ENCODE data around the gene CLEC12A.
"Not testable (repeated sequence)": the region's sequence is repeated elsewhere in the genome, so short reads cannot be mapped to it uniquely, and the experiment has no call there.

DNA sequence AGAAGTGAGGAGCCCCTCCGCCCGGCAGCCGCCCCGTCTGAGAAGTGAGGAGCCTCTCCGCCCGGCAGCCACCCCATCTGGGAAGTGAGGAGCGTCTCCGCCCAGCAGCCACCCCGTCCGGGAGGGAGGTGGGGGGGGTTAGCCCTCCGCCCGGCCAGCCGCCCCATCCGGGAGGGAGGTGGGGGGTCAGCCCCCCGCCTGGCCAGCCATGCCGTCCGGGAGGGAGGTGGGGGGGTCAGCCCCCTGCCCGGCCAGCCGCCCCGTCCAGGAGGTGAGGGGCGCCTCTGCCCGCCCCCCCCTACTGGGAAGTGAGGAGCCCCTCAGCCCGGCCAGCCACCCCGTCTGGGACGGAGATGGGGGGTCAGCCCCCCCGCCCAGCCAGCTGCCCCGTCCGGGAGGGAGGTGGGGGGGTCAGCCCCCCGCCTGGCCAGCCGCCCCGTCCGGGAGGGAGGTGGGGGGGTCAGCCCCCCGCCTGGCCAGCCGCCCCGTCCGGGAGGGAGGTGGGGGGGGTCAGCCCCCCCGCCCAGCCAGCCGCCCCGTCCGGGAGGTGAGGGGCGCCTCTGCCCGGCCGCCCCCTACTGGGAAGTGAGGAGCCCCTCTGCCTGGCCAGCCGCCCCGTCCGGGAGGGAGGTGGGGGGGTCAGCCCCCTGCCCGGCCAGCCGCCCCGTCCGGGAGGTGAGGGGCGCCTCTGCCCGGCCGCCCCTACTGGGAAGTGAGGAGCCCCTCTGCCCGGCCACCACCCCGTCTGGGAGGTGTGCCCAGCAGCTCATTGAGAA, 18.1 kb upstream of the CLEC12A start:
- TF ChIP-seq YY1 (IDR thresholded peaks at IDR 0.05); SP1 (IDR thresholded peaks at IDR 0.05); EGR1 (IDR thresholded peaks at IDR 0.05; ENCODE audit: low read depth in 2 of 2); RAD21 (IDR thresholded peaks at IDR 0.05); GABPA (IDR thresholded peaks at IDR 0.05 in 1 of 2, conservative IDR thresholded peaks at IDR 0.05 in 1 of 2); FOXA1 (IDR thresholded peaks at IDR 0.05); JUND (IDR thresholded peaks at IDR 0.05); RXRA (IDR thresholded peaks at IDR 0.05); TAF1 (conservative IDR thresholded peaks at IDR 0.05): not testable (repeated sequence)
- TF ChIP-seq, protein P1, sequence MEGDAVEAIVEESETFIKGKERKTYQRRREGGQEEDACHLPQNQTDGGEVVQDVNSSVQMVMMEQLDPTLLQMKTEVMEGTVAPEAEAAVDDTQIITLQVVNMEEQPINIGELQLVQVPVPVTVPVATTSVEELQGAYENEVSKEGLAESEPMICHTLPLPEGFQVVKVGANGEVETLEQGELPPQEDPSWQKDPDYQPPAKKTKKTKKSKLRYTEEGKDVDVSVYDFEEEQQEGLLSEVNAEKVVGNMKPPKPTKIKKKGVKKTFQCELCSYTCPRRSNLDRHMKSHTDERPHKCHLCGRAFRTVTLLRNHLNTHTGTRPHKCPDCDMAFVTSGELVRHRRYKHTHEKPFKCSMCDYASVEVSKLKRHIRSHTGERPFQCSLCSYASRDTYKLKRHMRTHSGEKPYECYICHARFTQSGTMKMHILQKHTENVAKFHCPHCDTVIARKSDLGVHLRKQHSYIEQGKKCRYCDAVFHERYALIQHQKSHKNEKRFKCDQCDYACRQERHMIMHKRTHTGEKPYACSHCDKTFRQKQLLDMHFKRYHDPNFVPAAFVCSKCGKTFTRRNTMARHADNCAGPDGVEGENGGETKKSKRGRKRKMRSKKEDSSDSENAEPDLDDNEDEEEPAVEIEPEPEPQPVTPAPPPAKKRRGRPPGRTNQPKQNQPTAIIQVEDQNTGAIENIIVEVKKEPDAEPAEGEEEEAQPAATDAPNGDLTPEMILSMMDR (IDR thresholded peaks at IDR 0.05; ENCODE audit: low read depth, low read length, missing input control), result not testable (repeated sequence)
- TF ChIP-seq, protein P2, sequence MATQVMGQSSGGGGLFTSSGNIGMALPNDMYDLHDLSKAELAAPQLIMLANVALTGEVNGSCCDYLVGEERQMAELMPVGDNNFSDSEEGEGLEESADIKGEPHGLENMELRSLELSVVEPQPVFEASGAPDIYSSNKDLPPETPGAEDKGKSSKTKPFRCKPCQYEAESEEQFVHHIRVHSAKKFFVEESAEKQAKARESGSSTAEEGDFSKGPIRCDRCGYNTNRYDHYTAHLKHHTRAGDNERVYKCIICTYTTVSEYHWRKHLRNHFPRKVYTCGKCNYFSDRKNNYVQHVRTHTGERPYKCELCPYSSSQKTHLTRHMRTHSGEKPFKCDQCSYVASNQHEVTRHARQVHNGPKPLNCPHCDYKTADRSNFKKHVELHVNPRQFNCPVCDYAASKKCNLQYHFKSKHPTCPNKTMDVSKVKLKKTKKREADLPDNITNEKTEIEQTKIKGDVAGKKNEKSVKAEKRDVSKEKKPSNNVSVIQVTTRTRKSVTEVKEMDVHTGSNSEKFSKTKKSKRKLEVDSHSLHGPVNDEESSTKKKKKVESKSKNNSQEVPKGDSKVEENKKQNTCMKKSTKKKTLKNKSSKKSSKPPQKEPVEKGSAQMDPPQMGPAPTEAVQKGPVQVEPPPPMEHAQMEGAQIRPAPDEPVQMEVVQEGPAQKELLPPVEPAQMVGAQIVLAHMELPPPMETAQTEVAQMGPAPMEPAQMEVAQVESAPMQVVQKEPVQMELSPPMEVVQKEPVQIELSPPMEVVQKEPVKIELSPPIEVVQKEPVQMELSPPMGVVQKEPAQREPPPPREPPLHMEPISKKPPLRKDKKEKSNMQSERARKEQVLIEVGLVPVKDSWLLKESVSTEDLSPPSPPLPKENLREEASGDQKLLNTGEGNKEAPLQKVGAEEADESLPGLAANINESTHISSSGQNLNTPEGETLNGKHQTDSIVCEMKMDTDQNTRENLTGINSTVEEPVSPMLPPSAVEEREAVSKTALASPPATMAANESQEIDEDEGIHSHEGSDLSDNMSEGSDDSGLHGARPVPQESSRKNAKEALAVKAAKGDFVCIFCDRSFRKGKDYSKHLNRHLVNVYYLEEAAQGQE (IDR thresholded peaks at IDR 0.05), result not testable (repeated sequence)
- TF ChIP-seq, protein P3, sequence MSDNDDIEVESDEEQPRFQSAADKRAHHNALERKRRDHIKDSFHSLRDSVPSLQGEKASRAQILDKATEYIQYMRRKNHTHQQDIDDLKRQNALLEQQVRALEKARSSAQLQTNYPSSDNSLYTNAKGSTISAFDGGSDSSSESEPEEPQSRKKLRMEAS (IDR thresholded peaks at IDR 0.05), result not testable (repeated sequence)
- TF ChIP-seq, protein P4, sequence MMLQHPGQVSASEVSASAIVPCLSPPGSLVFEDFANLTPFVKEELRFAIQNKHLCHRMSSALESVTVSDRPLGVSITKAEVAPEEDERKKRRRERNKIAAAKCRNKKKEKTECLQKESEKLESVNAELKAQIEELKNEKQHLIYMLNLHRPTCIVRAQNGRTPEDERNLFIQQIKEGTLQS (IDR thresholded peaks at IDR 0.05), result not testable (repeated sequence)

Measured in liver (tissue), 3 donors.